ENCODE data around the gene DTX4. TPM values are rescaled to one million over a fixed set of nuclear protein-coding genes. Genes with fewer than 3 reads are reported as not detected.

DTX4 gene
- total RNA-seq, 1 experiment from 2014 or later = 0.21 TPM

DNA sequence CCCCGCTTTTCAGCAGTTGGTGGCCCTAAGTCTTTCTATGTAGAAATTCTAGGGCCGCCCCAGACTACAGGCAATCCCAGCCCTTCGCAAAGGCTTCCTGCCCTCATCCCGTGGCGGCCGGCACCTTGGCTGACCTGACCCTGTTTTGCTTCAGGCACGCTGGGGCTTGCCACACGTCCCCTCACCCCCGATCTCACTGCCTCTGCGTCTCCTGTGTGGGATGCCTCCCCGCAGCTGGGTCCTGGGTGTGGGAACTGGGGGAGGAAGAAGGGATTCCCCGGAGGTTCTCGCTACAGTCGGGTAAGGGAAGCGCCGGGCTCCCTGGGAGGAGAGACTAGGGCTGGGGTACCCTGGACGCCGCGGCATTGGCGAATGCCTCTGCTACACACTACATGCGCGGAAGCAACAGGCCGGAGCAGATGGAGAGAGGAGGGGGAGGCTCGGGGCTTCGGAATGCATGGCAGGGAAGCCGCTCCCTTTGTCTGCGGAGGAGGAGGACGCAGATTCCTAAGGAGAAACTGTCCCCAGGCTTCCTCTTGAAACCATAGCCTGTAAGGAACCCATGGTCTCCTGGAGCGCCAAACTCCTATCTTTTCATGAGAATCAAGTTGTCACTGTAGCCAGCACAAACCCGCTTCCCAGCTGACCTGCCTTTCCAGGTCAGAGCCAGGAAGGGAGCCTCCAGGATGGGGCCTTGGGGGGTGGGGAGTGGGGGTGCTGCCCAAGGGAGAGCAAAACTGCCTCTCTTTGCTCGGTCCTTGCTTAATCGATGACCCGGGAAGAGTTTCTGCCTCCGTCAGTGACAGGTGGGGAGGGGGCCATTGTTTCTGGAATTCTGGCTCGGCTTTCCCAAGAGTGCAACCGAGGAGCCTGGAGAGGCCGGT lies 1.4 kb downstream of the DTX4 start:
- DNase-seq (ENCODE audit: low spot score) = no peak

DNA sequence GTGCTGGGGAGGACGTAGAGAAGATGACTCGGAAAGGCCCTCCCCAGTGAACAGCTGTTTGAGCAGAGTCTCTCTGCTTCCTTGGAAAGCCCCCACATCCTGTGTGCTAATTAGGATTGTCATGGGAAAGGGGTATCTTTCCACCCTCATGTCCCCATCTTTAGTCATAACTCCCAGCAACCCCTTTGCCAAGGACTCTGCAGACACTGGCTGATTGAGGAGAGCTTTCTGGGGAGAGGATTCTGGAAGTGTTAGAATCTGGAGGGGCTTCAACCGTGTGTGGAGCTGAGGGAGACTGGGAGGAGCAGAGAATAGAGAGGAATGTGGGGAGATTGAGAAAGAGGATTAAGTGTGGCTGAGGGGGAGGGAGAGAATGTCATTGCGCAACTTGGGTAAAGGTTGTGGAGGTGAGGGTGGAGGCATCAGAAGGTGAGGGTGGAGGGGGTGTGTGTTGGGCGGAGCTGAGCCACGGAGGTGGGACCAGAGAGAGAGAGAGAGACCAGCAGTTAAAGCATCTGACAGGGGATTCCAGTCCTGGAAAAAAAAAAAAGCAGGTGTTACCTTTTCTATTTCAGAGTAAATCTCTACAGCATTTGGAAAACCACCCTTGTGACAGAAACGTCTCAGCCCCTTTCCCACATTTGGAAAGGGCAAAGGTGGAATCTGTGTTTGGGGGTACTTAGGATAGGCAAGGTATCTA lies 2.2 kb downstream of the DTX4 start:
- DNase-seq (ENCODE audit: low spot score) = peak; percentile 20

DNA sequence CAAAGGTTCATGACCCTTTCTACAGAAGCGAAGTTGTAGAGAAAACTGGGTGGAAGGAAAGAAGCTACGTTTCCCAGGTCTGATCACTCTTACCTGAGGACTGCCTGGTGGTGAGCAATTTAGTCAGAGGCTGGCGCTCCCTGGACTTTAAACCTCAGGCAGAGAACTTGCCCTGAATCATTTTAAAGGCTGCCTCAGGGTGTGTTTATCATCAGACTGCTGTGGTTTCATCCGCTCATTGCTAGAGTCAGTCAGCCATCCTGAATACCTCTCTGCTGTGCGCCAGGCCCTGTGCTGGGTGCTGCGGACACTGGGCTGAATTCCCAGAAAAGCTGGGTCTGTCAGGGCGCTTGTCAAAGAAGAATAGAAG lies 2.7 kb downstream of the DTX4 start:
- peak; percentile 29 for DNase-seq (ENCODE audit: low spot score)

- no peak for DNase-seq (ENCODE audit: low spot score)
These were observed 3.2 kb downstream of the DTX4 start for GRCh38 chr11:59175091-59175501.

DNA sequence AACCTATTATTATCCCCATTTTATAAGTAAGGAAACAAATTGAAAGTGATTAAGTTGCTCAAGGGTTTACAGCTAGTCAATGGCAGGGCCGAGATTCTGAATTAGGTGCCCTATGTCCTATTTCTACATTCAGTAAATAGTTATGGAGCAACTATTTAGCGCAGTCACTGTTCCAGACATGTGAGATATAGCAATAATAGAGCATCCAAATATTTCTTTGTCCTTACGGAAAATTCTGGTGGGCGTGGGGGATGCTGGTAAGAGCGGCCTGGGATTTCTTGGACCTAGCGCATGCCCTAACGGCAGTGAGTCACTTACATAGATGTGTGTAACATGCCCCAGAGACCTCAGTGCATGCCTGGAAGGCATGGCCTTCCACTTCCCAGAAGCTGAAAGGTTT lies 4.4 kb downstream of the DTX4 start:
- no peak for DNase-seq (ENCODE audit: low spot score)

DNA sequence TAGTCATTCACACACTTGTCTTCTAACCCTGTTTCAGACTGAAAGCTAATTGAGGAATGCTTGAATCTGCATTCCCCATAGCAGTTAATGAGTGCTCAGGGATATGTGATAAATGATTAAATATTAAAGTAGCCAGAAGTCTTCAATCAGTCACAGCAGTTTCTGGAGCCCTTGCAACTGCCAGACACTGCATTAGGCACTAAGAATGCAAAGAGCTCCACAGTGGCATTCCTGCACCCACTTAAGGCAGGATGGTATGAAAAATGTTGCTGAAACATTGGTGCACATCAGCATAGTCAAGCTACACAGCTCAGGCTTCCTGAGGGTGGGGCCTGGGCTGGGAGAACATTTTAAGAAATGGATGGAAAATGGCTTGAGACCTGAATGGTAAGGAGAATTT lies 6.5 kb downstream of the DTX4 start:
- no peak for DNase-seq (ENCODE audit: low spot score)

- no peak for DNase-seq (ENCODE audit: low spot score)
These were observed 7.2 kb downstream of the DTX4 start for GRCh38 chr11:59179121-59179520.

DNA sequence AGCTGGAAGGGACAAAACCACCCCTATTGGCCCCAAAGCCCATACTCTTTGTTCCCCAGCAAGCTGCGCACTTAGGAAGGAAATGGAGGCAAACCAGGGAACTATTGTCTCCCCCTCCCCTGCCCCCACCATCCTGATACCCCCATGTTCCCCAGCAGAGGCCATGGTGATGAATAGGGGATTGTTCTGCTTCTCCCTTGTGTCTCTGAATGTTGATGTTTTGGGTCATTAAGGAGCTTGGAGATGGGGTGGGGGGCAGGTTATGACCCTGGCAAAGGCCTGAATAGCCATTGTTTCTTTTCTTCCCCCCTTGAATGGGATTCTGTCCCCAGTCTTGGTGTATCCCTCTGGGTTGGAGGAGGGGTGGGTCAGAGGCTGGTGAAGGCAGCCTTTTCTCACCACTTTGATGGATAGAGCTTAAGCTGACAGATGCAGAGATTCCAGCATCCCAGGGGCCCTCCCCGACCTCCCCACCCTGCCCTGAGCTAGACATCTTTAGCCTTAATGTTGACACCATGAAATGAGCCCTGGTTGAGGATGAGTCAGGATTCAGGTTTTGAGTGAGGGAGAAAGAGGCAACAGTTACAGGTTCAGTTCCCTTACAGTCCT lies 8.3 kb downstream of the DTX4 start:
- no peak for DNase-seq (ENCODE audit: low spot score)

GRCh38 chr11:59180907-59181306 lies 9.0 kb downstream of the DTX4 start:
- DNase-seq (ENCODE audit: low spot score) = no peak

- no peak for DNase-seq (ENCODE audit: low spot score)
These were observed 10.0 kb downstream of the DTX4 start for GRCh38 chr11:59181746-59182456.

DNA sequence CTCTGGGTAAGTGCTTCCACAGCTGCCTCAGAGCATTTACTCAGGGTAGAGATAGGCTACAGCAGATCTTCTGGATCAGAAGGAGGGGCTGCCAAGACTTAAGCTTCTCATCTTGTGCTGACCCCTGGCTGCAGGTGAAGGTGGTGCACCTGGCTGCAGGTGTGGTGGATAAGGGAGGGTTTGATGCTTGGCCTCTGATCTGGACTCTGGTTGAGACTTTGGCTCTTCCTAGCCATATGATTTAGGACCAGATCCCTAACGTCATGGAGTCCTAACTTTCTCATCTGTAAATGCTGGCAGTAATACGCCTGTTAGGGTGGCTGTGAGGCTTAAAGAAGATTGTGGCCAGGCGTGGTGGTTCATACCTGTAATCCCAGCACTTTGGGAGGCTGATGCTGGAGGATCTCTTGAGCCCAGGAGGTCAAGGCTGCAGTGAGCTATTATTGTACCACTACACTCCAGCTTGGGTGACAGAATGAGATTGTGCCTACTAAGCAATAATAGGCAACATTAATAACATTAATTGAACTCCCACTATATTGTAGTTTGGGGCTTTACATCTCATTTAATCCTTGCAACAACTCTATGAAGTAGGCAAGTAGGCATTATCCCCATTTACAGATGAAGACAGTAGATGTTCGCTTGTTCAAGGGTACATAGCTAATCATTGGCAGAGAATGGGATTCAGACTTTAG lies 10.7 kb downstream of the DTX4 start:
- DNase-seq (ENCODE audit: low spot score) = no peak

GRCh38 chr11:59183771-59184170 lies 11.8 kb downstream of the DTX4 start:
- DNase-seq (ENCODE audit: low spot score) = no peak

DNA sequence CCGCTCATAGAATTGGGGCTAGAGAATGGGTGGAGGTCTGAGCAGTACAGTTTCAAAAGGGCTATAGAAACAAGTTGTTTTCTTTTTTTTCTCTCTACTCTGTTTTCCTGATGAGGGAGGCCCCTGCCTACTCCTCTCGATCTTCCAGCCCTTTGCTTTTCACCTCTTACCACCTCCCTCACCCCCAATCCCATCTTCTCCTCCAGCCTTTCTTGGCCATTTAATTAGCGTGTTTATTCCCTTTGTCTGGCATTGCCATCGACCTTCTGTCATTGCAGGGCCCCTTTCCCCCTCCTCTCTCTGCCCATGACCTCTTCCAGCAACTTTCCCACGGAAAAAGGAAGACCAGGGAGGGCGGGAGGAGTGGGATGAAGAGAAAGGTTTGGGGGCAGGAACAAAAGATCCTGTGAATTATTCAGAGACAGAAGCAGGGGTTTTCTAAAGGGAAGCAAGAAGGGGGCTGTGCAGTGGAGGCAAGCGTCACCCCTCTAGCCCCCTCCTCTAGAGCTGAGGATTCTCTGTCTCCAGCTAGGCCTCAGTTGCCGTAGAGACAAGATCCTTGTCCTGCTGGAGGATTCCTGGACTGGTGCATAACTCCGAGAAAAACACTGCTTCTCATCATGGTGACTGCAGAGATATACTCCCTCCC lies 12.9 kb downstream of the DTX4 start:
- no peak for DNase-seq (ENCODE audit: low spot score)

DNA sequence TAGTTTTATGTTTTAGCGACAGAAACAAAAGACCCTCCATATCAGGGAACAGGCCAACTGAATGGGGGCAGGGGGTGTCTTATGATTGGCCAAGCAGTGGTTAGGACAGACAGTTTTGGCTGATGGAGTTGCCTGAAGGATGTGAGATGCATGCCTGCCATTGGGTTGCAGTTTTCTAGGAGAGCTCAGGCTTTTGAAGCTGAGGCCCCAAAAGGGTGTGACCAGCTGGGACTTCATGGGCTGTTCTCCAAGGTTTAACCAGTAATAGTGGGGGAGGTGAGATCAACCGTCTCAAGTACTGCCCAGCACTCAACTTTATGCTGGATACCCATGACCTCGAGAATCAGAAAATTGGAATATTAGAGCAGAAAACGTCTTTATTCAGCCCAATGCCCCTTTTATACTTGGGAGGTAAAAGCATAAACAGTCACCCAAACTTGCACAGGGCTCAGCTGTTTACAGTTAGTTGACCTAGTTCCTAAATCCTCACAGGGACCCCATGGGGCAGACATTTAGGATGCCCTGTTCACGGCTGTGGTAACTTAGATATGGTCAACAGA lies 13.5 kb downstream of the DTX4 start:
- no peak for DNase-seq (ENCODE audit: low spot score)

DNA sequence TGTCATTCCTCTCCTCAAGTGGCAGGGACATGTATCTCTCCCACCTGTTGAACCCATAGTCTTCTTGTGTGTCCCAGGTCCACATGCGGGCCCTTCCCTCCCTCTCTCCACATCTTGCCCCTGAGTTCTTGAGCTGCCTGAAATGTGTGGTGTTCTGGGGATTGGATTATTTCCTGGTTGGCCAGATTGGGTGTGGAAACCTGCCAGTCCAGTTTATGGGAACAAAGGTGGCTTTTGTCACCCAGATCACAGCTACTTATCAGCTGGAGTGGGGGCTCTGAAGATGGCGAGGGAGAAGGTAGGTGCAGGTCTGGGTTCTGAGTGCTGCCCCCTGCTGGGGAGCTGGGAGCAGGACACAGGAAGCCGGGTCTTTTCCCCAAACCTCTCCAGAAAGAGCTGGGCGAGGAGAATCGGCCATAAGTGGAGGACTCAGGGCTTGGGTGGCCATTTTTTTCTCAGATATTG lies 14.2 kb downstream of the DTX4 start:
- DNase-seq (ENCODE audit: low spot score) = no peak

DNA sequence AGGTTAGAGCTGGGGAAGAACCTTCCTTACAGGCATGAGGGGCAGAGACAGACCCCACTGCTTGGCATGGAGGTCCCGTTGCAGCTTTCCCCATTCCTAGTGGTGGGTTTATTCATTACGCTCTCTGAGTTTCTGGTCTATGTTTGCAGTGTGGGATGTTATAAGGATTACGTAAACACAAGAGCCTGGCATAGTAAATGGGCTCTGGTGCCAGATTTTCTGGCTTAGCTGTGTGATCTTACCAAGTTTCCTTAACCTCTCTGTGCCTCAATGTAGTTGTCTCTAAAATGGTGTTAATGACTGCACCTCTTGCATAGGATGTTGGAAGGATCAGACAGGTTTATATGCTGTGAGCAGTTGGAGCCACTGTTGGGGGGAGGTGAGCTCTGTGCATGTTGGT lies 15.1 kb downstream of the DTX4 start:
- DNase-seq (ENCODE audit: low spot score) = no peak

GRCh38 chr11:59187587-59187986 lies 15.7 kb downstream of the DTX4 start:
- no peak for DNase-seq (ENCODE audit: low spot score)

GRCh38 chr11:59188954-59189353 lies 17.0 kb downstream of the DTX4 start:
- DNase-seq (ENCODE audit: low spot score) = no peak

DNA sequence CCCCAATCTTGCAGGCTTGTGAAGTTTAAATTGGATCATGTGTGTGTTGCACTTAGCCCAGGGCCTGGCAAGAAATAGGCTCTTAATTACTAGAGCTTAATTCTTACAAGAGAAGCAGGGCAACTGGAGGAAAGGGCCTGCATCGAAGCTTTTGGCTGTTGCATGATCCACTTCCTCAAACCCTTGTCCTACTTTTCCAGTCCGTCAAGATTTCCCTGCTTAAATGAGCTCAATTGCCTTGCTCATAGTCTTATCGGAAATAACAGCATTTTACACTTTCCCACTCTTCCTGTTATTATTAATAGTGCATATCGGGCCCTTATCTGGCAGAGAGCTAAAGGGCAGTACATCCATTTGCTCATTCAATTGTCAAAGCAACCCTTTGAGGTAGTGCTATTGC lies 18.1 kb downstream of the DTX4 start:
- no peak for DNase-seq (ENCODE audit: low spot score)

DNA sequence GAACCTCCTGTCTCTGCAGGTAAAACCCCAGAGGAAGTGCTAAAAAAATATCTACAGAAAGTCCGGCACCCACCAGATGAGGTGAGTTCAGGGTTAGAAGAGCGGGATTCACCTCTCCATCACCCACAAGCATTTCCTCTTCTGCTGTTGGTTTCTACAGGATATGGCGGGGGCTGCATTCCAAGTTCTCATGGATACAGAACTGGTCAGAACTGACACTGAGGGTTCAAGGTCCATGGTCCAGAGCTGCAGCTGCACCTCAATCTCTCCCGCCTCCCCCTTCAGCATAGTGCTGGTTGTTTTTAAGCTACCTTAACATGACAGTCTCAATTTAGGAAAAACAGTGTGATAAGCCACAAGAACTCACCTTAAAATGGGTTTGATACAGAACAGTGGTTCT lies 19.2 kb downstream of the DTX4 start:
- no peak for DNase-seq (ENCODE audit: low spot score)

DNA sequence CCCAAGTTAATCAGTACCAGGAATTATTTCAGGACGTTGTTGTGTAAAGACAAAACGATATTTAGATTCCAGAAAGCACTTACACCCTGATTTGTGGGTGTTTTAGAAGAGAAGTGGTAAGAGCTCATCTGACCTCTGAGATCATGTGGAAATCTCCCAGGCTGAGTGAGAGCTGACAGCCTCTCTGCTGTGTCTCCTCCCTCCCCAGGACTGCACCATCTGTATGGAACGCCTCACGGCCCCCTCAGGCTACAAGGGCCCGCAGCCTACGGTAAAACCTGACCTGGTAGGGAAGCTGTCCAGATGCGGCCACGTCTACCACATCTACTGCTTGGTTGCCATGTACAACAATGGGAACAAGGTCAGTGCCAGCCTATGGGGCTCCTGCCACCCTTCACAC lies 20.0 kb downstream of the DTX4 start:
- no peak for DNase-seq (ENCODE audit: low spot score)
